HepG2 (cell line): ENCODE measurements around the gene ABHD17A. TPM values are rescaled to one million over a fixed set of nuclear protein-coding genes. Genes with fewer than 3 reads are reported as not detected.

Experiments
- CENPBD1 ChIP-seq: sonication (generic); formaldehyde crosslinking; IDR thresholded peaks from 2 replicates; pipeline ENCODE4 v1.8.0; 2022; ENCODE audit warnings: missing genetic modification reagents, low read depth, mild to moderate bottlenecking, borderline replicate concordance
- FOSL1 ChIP-seq: sonication (generic); formaldehyde crosslinking; IDR thresholded peaks from 2 replicates; pipeline ENCODE4 v1.9.0; 2021; ENCODE audit warnings: missing genetic modification reagents, borderline replicate concordance
- GMEB2 ChIP-seq: IDR thresholded peaks from 2 replicates; pipeline ENCODE4 v1.6.1; 2016; ENCODE audit warnings: missing biosample characterization, missing genetic modification reagents, low read depth
- KLF6 ChIP-seq: IDR thresholded peaks from 2 replicates; pipeline ENCODE4 v1.8.0; 2016; ENCODE audit warnings: missing biosample characterization, missing genetic modification reagents
- NPAS2 ChIP-seq: sonication (generic); formaldehyde crosslinking; IDR thresholded peaks from 2 replicates; pipeline ENCODE4 v1.8.0; 2022; ENCODE audit warnings: mild to moderate bottlenecking, missing genetic modification reagents, borderline replicate concordance
- NR0B2 ChIP-seq: sonication (generic); formaldehyde crosslinking; IDR thresholded peaks from 2 replicates; pipeline ENCODE4 v1.4.0; 2020; ENCODE audit warnings: mild to moderate bottlenecking, missing genetic modification reagents
- THAP8 ChIP-seq: sonication (generic); formaldehyde crosslinking; IDR thresholded peaks from 2 replicates; pipeline ENCODE4 v1.5.1; 2020; ENCODE audit warnings: missing genetic modification reagents, mild to moderate bottlenecking, borderline replicate concordance
- ZBTB3 ChIP-seq: sonication (generic); formaldehyde crosslinking; IDR thresholded peaks from 2 replicates; pipeline ENCODE4 v1.4.0; 2020; ENCODE audit warnings: low read depth, mild to moderate bottlenecking, moderate library complexity, missing genetic modification reagents, borderline replicate concordance
- ZNF10 ChIP-seq: sonication (generic); formaldehyde crosslinking; IDR thresholded peaks from 2 replicates; pipeline ENCODE4 v1.4.0; 2020; ENCODE audit warnings: mild to moderate bottlenecking, low read depth, missing genetic modification reagents, borderline replicate concordance
- ZNF142 ChIP-seq: sonication (generic); formaldehyde crosslinking; IDR thresholded peaks from 2 replicates; pipeline ENCODE4 v1.4.0; 2020; ENCODE audit warnings: missing genetic modification reagents
- ZNF17 ChIP-seq: sonication (generic); formaldehyde crosslinking; IDR thresholded peaks from 2 replicates; pipeline ENCODE4 v1.5.0; 2020; ENCODE audit warnings: mild to moderate bottlenecking, missing genetic modification reagents
- ZNF20 ChIP-seq: sonication (generic); formaldehyde crosslinking; IDR thresholded peaks from 2 replicates; pipeline ENCODE4 v1.4.0; 2020; ENCODE audit warnings: mild to moderate bottlenecking, moderate library complexity, missing genetic modification reagents
- ZNF253 ChIP-seq: sonication (generic); formaldehyde crosslinking; IDR thresholded peaks from 2 replicates; pipeline ENCODE4 v1.8.0; 2022; ENCODE audit warnings: mild to moderate bottlenecking, missing genetic modification reagents, borderline replicate concordance
- ZNF282 ChIP-seq: fragments of 450-650 bp; IDR thresholded peaks from 2 replicates; pipeline ENCODE4 v1.6.1; 2018; ENCODE audit not compliant: partially characterized antibody
- ZNF501 ChIP-seq: sonication (generic); formaldehyde crosslinking; IDR thresholded peaks from 2 replicates; pipeline ENCODE4 v1.5.1; 2020; ENCODE audit warnings: mild to moderate bottlenecking, moderate library complexity, missing genetic modification reagents
- ZNF563 ChIP-seq: sonication (generic); formaldehyde crosslinking; IDR thresholded peaks from 2 replicates; pipeline ENCODE4 v1.8.0; 2022; ENCODE audit warnings: mild to moderate bottlenecking, moderate library complexity, missing genetic modification reagents
- ZNF672 ChIP-seq: sonication (generic); formaldehyde crosslinking; IDR thresholded peaks from 2 replicates; pipeline ENCODE4 v1.8.1; 2022; ENCODE audit warnings: missing genetic modification reagents
- ZNF737 ChIP-seq: sonication (generic); formaldehyde crosslinking; IDR thresholded peaks from 2 replicates; pipeline ENCODE4 v1.5.0; 2020; ENCODE audit warnings: missing genetic modification reagents, mild to moderate bottlenecking, borderline replicate concordance
- ZNF782 ChIP-seq: sonication (generic); formaldehyde crosslinking; IDR thresholded peaks from 2 replicates; pipeline ENCODE4 v1.4.0; 2020; ENCODE audit warnings: missing genetic modification reagents, mild to moderate bottlenecking, borderline replicate concordance
- polyA plus RNA-seq, 8 experiments: library from polyadenylated mRNA; depleted of rRNA in 3 of 8; stranded (reverse) in 7 of 8; unstranded in 1 of 8; fragments of >200 nt; fragmentation: Illumina TruSeq in 4 of 8; extraction: Trizol in 4 of 8; gene quantifications; 2 replicates each; pipeline versions ENCODE4 v1.2.1 to v1.2.3, GENCODE V29; 2011 to 2016; ENCODE audit warnings: low read depth in 4 of 8, missing spikeins in 1 of 8, mixed read lengths in 1 of 8; ENCODE audit not compliant: insufficient read depth in 1 of 8
- total RNA-seq, 5 experiments: library from RNA; depleted of rRNA; stranded (reverse); fragments of >200 nt; fragmentation: Illumina TruSeq; extraction: Trizol; gene quantifications; 2 replicates each; pipeline ENCODE4 v1.2.3, GENCODE V29; 2016; ENCODE audit warnings: low read depth in 1 of 5

Gene ABHD17A
- total and polyA plus RNA-seq, 2 of the 13 experiments (the other 11 are each of a cell fraction or from before 2014, with no cell fraction given), result 27.7 to 40.8 TPM

GRCh38 chr19:1839658-1840540, 45.4 kb downstream of the ABHD17A start (continued):
- TF ChIP-seq NR0B2 (CRISPR knock-in tag) (no peak), ZNF142 (CRISPR knock-in tag) (no peak), FOSL1 (no peak), THAP8 (CRISPR knock-in tag) (no peak), GMEB2 (CRISPR knock-in tag) (no peak), ZNF17 (CRISPR knock-in tag) (no peak), ZNF501 (CRISPR knock-in tag) (no peak), ZNF20 (CRISPR knock-in tag) (no peak), ZNF672 (no peak), ZNF563 (CRISPR knock-in tag) (no peak), ZNF782 (CRISPR knock-in tag) (no peak), ZNF10 (CRISPR knock-in tag) (no peak), ZNF737 (no peak), ZNF253 (CRISPR knock-in tag) (no peak), KLF6 (CRISPR knock-in tag) (no peak), CENPBD1 (CRISPR knock-in tag) (no peak), ZBTB3 (no peak), ZNF282 (no peak), NPAS2 (CRISPR knock-in tag) (no peak)
